K562 (cell line): ENCODE results near the gene CNDP1. TPM values are rescaled to one million over a fixed set of nuclear protein-coding genes. Genes with fewer than 3 reads are reported as not detected.

ENCODE experiments used
- ATAC-seq: fragments of 200-7000 bp; cut with Tn5 transposase; 3 replicates; pipeline ENCODE4 v1.9.1; 2020; ENCODE audit warnings: moderate library complexity
- BruUV-seq: library from RNA; stranded (reverse); fragments of 400-500 nt; replicated peaks from 2 replicates; lab custom pipeline; 2021; lab: Mats Ljungman, UMichigan
- CTCF ChIA-PET: fragments of 300-600 bp; formaldehyde crosslinking; extraction: SDS; loops from one replicate; lab custom pipeline; 2021; ENCODE audit warnings: low intra/inter-chr PET ratio; lab: Yijun Ruan, JAX
- POLR2A ChIA-PET: fragments of 300-600, 350-650 bp; sonication (Branson Sonifier 250); formaldehyde crosslinking; extraction: SDS; loops from one replicate; lab custom pipeline; 2021; ENCODE audit warnings: antibody characterized with exemption, inconsistent platforms; lab: Yijun Ruan, JAX
- DNase-seq, 4 experiments: peaks; one replicate each; pipeline versions ENCODE4 v3.0.0 to v3.0.0-alpha.2; 2011 to 2018; ENCODE audit warnings: low spot score in 3 of 4, mixed read lengths in 3 of 4; ENCODE audit errors: extremely low read depth in 1 of 4
- FAIRE-seq: peaks from 2 replicates; lab custom pipeline; 2011; peaks lifted over from hg19 to GRCh38; lab: Jason Lieb, UNC
- H2AFZ ChIP-seq: 2 replicates; pipeline ENCODE4 v1.6.0; 2011; ENCODE audit warnings: low read depth, low read length, control low read depth, inconsistent platforms
- H3K27ac ChIP-seq: fragments of 200-600 bp; 3 replicates; pipeline ENCODE4 v1.8.0; 2011; ENCODE audit warnings: low read depth, mild to moderate bottlenecking, control low read depth, inconsistent platforms, low read length, moderate library complexity, mixed read lengths; ENCODE audit errors: extremely low read depth
- H3K27me3 ChIP-seq, 2 experiments: fragments of 300-600 bp in 1 of 2; 2 replicates in 1 of 2; 3 replicates in 1 of 2; pipeline versions ENCODE4 v1.6.0 to v1.8.0; 2011; ENCODE audit warnings: inconsistent platforms in 2 of 2, low read length in 2 of 2, mild to moderate bottlenecking in 1 of 2, mixed read lengths in 1 of 2, moderate library complexity in 1 of 2; ENCODE audit not compliant: control insufficient read depth in 2 of 2, insufficient read depth in 2 of 2
- H3K36me3 ChIP-seq: fragments of 300-600 bp; 3 replicates; pipeline ENCODE4 v1.8.0; 2011; ENCODE audit warnings: mild to moderate bottlenecking, low read length, inconsistent platforms; ENCODE audit not compliant: control insufficient read depth, insufficient read depth
- H3K4me1 ChIP-seq, 2 experiments: fragments of 200-600 bp in 1 of 2; replicated peaks in 1 of 2; 2 replicates in 1 of 2; 3 replicates in 1 of 2; pipeline versions ENCODE4 v1.5.1 to v1.8.0; 2011; ENCODE audit warnings: inconsistent platforms in 2 of 2, low read length in 2 of 2, mild to moderate bottlenecking in 1 of 2, mixed read lengths in 1 of 2, moderate library complexity in 1 of 2; ENCODE audit not compliant: control insufficient read depth in 2 of 2, insufficient read depth in 2 of 2
- H3K4me2 ChIP-seq: 2 replicates; pipeline ENCODE4 v1.6.1; 2011; ENCODE audit warnings: low read length, control low read depth, inconsistent platforms, mixed read lengths; ENCODE audit not compliant: insufficient read depth
- H3K4me3 ChIP-seq: fragments of 200-600 bp; sonication (generic), shearing (Covaris generic); 2 replicates; pipeline ENCODE4 v1.5.1; 2016; ENCODE audit warnings: control low read depth, inconsistent platforms
- H3K79me2 ChIP-seq: fragments of 200-600 bp; 3 replicates; pipeline ENCODE4 v1.8.0; 2011; ENCODE audit warnings: low read length, inconsistent platforms; ENCODE audit not compliant: control insufficient read depth, insufficient read depth
- H3K9ac ChIP-seq, 2 experiments: 2 replicates each; pipeline versions ENCODE4 v1.6.0 to v1.6.1; 2011; ENCODE audit warnings: low read depth in 2 of 2, low read length in 2 of 2, control low read depth in 1 of 2, inconsistent platforms in 1 of 2, mild to moderate bottlenecking in 1 of 2, mixed read lengths in 1 of 2; ENCODE audit not compliant: insufficient read depth in 1 of 2
- H3K9me1 ChIP-seq: one replicate; pipeline ENCODE4 v1.6.0; 2011; ENCODE audit warnings: inconsistent platforms, mild to moderate bottlenecking, low read length, moderate library complexity; ENCODE audit not compliant: control insufficient read depth, insufficient read depth
- H3K9me3 ChIP-seq: replicated peaks from 2 replicates; pipeline ENCODE4 v1.5.1; 2011; ENCODE audit warnings: low read depth, low read length, inconsistent platforms; ENCODE audit not compliant: control insufficient read depth, insufficient read depth
- H4K20me1 ChIP-seq: replicated peaks from 2 replicates; pipeline ENCODE4 v1.6.1; 2011; ENCODE audit warnings: low read length, inconsistent platforms, mixed read lengths; ENCODE audit not compliant: control insufficient read depth, insufficient read depth
- CCNT2 ChIP-seq: IDR thresholded peaks from 2 replicates; pipeline ENCODE4 v1.6.1; 2011; ENCODE audit warnings: borderline replicate concordance, low read depth, mild to moderate bottlenecking, moderate library complexity, mixed read lengths, low read length; ENCODE audit not compliant: insufficient read length; ENCODE audit errors: extremely low read depth
- ETS2 ChIP-seq: IDR thresholded peaks from 2 replicates; pipeline ENCODE4 v1.6.1; 2016; ENCODE audit warnings: borderline replicate concordance, missing genetic modification characterization, mild to moderate bottlenecking, moderate library complexity, missing compliant biosample characterization; ENCODE audit not compliant: poor library complexity, severe bottlenecking
- KLF13 ChIP-seq: fragments of 450-650 bp; IDR thresholded peaks from 2 replicates; pipeline ENCODE4 v1.6.1; 2016; ENCODE audit warnings: missing genetic modification characterization, low read depth, mild to moderate bottlenecking, missing compliant biosample characterization, moderate library complexity, borderline replicate concordance
- MYNN ChIP-seq, 2 experiments: sonication (generic); formaldehyde crosslinking in 1 of 2; IDR thresholded peaks; 2 replicates each; pipeline versions ENCODE4 v1.5.0 to v1.6.1; 2016 to 2020; ENCODE audit warnings: antibody characterized with exemption in 1 of 2, missing genetic modification reagents in 1 of 2
- RBM39 ChIP-seq: fragments of 200-400 bp; formaldehyde crosslinking; optimal IDR thresholded peaks from 2 replicates; pipeline ENCODE3; 2018; ENCODE audit warnings: low read depth, low read length
- RFX1 ChIP-seq: fragments of 450-650 bp; IDR thresholded peaks from 2 replicates; pipeline ENCODE4 v1.6.1; 2016; ENCODE audit warnings: mild to moderate bottlenecking, moderate library complexity
- RFX7 ChIP-seq: fragments of 250-450 bp; sonication (Bioruptor Pico); IDR thresholded peaks from 2 replicates; pipeline ENCODE4 v1.5.1; 2021; ENCODE audit warnings: mild to moderate bottlenecking
- SMARCE1 ChIP-seq: fragments of 450-650 bp; IDR thresholded peaks from 2 replicates; pipeline ENCODE4 v1.7.1; 2016; ENCODE audit warnings: mild to moderate bottlenecking
- TRIM28 ChIP-seq: fragments of 450-650 bp; IDR thresholded peaks from 2 replicates; pipeline ENCODE4 v1.6.1; 2017
- ZNF224 ChIP-seq: sonication (generic); formaldehyde crosslinking; IDR thresholded peaks from 2 replicates; pipeline ENCODE4 v1.8.0; 2022; ENCODE audit warnings: mild to moderate bottlenecking, missing genetic modification reagents
- ZNF23 ChIP-seq: fragments of 250-450 bp; sonication (Bioruptor Pico); IDR thresholded peaks from 2 replicates; pipeline ENCODE4 v1.4.0; 2020; ENCODE audit warnings: mild to moderate bottlenecking
- WGBS: fragments of 100-300 bp; shearing (Covaris generic); methylation state at CpG from one replicate; pipeline ENCODE4 v1.1.6; 2016; ENCODE audit warnings: low coverage, mixed read lengths; ENCODE audit not compliant: insufficient coverage; ENCODE audit errors: missing lambda C conversion rate; 5-methylcytosine and 5-hydroxymethylcytosine counted together
- in situ Hi-C: fragments of 300-500 bp; cut with MboI; formaldehyde crosslinking; loops from 4 replicates; pipeline ENCODE4 v1.15.0; 2018; ENCODE audit warnings: inconsistent platforms, mixed read lengths
- intact Hi-C: fragments of 100-400 bp; cut with micrococcal nuclease; formaldehyde crosslinking; loops from 2 replicates; pipeline ENCODE4 v1.14.2; 2022
- polyA plus RNA-seq, 8 experiments: library from polyadenylated mRNA; depleted of rRNA in 4 of 8; stranded (reverse) in 5 of 8; unstranded in 3 of 8; fragments of >200 nt; fragmentation: Nextera tagmentation in 2 of 8; fragmentation: Illumina TruSeq in 1 of 8; extraction: Ambion mirVana in 2 of 8; extraction: Trizol in 1 of 8; gene quantifications; 2 replicates each; pipeline versions ENCODE4 v1.2.1 to v1.2.3, GENCODE V29; 2011 to 2014; ENCODE audit warnings: inconsistent platforms in 1 of 8, missing spikeins in 1 of 8
- total RNA-seq, 7 experiments: library from RNA; depleted of rRNA in 6 of 7; stranded (reverse); fragments of >200 nt in 6 of 7; fragmentation: Illumina TruSeq in 2 of 7; extraction: Trizol in 2 of 7; gene quantifications; 2 replicates each; pipeline versions ENCODE4 v1.2.1 to v1.2.3, GENCODE V29; 2011 to 2021; ENCODE audit warnings: low replicate concordance in 1 of 7
- TF ChIP-seq, protein P1 (sequence below), 3 experiments: IDR thresholded peaks in 2 of 3; conservative IDR thresholded peaks in 1 of 3; 2 replicates each; pipeline ENCODE4 v1.5.1; 2011 to 2012; ENCODE audit warnings: low read length in 3 of 3, mild to moderate bottlenecking in 3 of 3, control low read depth in 2 of 3, improper control_type of control experiment in 1 of 3, inconsistent platforms in 1 of 3, low read depth in 1 of 3, mixed read lengths in 1 of 3, moderate library complexity in 1 of 3; ENCODE audit not compliant: insufficient read depth in 2 of 3
- TF ChIP-seq, protein P2 (sequence below), 2 experiments: IDR thresholded peaks in 1 of 2; conservative IDR thresholded peaks in 1 of 2; 2 replicates each; pipeline ENCODE4 v1.6.1; 2016; ENCODE audit warnings: low read depth in 2 of 2, mild to moderate bottlenecking in 1 of 2, missing compliant biosample characterization in 1 of 2, missing genetic modification characterization in 1 of 2, moderate library complexity in 1 of 2
- TF ChIP-seq, protein P3 (sequence below): sonication (generic); formaldehyde crosslinking; IDR thresholded peaks from 2 replicates; pipeline ENCODE4 v1.8.0; 2023; ENCODE audit warnings: mild to moderate bottlenecking, missing genetic modification reagents

CNDP1 gene
- total and polyA plus RNA-seq, 9 of the 15 experiments (the other 6 are each of a cell fraction or from before 2014, with no cell fraction given) = not detected

DNA sequence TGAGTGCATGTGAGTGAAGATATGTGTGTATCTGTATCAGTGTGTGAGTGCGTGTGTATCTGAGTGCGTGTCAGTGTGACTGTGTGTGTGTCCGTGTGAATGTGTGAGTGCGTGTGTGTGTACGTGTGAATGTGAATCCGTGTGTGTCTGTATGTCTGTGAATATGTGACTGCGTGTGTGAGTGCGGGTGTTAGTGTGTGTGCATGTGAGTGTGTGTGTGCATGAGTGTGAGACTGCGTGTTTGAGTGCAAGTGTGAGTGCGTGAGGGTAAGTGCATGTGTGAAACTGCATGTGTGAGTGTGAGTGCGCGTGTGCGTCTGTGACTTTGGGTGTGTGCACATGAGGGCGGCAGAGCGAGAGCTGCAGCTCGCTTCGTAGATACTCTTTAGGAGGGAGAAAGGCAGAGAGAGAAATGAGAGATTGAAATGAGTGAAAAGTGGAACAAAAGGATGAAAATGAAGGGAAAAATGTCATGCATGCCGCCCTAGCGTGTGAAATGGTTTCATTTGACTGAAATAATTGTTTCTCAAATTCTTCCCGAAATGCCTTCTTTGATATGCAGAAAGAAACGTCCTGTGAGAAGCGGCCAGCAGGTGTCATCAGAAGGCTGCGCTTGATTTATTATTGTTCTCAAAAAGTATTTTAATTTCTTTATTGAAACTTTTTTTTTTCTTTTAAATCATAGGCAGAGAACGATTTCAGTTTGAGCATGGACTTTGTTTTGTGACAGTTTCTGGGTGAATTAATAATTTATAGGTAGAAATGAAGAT is 88.9 kb downstream of the CNDP1 start:
- Histone ChIP-seq H3K9ac (no peak overlapping the region; a peak in 1 of 4 replicates), H3K9me3 (no peaks in the 10 kb centered on the region), H3K27ac (no peak overlapping the region), H3K4me3 (no peak overlapping the region), H3K9me1 (no peaks in the 10 kb centered on the region), H3K4me2 (no peak overlapping the region), H4K20me1 (no peaks in the 10 kb centered on the region), H2AFZ (no peak overlapping the region), H3K27me3 (no peaks in the 10 kb centered on the region), H3K36me3 (no peaks in the 10 kb centered on the region), H3K4me1 (no peaks in the 10 kb centered on the region), H3K79me2 (peaks cover 3% of the 10 kb centered on the region; the same call in 2 of the 3 replicates)
- CTCF ChIA-PET = no interaction called here
- BruUV-seq = no TSS peak
- in situ Hi-C loops = no loop called here
- ATAC-seq (no peak), FAIRE-seq (peak; percentile 15), DNase-seq (peak in 1 of 4 experiments; percentile 12)
- POLR2A ChIA-PET = interaction anchor here (0.6 kb wide), 1 partner anchor 1633 kb away, joined by 3 read pairs; no protein-coding TSS in a partner anchor
- WGBS = 51% methylated on average over 12 of the region's 24 CpGs
- intact Hi-C loops = no loop called here
- no peak for TF ChIP-seq KLF13 (tag)
- TF ChIP-seq ZNF224 = no peak
- TF ChIP-seq CCNT2 = no peak
- no peak for TF ChIP-seq TRIM28
- TF ChIP-seq RFX1 = no peak
- TF ChIP-seq RBM39 = no peak
- TF ChIP-seq ZNF23 (CRISPR knock-in tag) = no peak
- TF ChIP-seq, protein P1, sequence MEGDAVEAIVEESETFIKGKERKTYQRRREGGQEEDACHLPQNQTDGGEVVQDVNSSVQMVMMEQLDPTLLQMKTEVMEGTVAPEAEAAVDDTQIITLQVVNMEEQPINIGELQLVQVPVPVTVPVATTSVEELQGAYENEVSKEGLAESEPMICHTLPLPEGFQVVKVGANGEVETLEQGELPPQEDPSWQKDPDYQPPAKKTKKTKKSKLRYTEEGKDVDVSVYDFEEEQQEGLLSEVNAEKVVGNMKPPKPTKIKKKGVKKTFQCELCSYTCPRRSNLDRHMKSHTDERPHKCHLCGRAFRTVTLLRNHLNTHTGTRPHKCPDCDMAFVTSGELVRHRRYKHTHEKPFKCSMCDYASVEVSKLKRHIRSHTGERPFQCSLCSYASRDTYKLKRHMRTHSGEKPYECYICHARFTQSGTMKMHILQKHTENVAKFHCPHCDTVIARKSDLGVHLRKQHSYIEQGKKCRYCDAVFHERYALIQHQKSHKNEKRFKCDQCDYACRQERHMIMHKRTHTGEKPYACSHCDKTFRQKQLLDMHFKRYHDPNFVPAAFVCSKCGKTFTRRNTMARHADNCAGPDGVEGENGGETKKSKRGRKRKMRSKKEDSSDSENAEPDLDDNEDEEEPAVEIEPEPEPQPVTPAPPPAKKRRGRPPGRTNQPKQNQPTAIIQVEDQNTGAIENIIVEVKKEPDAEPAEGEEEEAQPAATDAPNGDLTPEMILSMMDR (IDR thresholded peaks at IDR 0.05 in 2 of 3, conservative IDR thresholded peaks at IDR 0.05 in 1 of 3; ENCODE audit: insufficient read depth in 2 of 3, low read depth in 1 of 3, low read length in 3 of 3) = peak in 1 of 3 experiments; percentile 53; a peak in 3 of 6 replicates
- TF ChIP-seq SMARCE1 = no peak
- TF ChIP-seq, protein P2, sequence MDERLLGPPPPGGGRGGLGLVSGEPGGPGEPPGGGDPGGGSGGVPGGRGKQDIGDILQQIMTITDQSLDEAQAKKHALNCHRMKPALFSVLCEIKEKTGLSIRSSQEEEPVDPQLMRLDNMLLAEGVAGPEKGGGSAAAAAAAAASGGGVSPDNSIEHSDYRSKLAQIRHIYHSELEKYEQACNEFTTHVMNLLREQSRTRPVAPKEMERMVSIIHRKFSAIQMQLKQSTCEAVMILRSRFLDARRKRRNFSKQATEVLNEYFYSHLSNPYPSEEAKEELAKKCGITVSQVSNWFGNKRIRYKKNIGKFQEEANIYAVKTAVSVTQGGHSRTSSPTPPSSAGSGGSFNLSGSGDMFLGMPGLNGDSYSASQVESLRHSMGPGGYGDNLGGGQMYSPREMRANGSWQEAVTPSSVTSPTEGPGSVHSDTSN (CRISPR knock-in tag; IDR thresholded peaks at IDR 0.05; ENCODE audit: low read depth) = no peak
- TF ChIP-seq, protein P2 (tag; conservative IDR thresholded peaks at IDR 0.05; ENCODE audit: low read depth) = peak; percentile 30; the same call in 1 of the 2 replicates
- TF ChIP-seq, protein P3, sequence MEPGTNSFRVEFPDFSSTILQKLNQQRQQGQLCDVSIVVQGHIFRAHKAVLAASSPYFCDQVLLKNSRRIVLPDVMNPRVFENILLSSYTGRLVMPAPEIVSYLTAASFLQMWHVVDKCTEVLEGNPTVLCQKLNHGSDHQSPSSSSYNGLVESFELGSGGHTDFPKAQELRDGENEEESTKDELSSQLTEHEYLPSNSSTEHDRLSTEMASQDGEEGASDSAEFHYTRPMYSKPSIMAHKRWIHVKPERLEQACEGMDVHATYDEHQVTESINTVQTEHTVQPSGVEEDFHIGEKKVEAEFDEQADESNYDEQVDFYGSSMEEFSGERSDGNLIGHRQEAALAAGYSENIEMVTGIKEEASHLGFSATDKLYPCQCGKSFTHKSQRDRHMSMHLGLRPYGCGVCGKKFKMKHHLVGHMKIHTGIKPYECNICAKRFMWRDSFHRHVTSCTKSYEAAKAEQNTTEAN (CRISPR knock-in tag) = peak; percentile 64; the same call in 1 of the 2 replicates
- TF ChIP-seq ETS2 (tag) = no peak
- TF ChIP-seq MYNN (IDR thresholded peaks at IDR 0.05) = peak; percentile 13; the same call in 1 of the 2 replicates
- TF ChIP-seq MYNN (CRISPR knock-in tag; IDR thresholded peaks at IDR 0.05) = no peak
- TF ChIP-seq RFX7 (CRISPR knock-in tag) = no peak
